Measurements from ENCODE around the gene FBXL19.

FBXL19 gene

DNA sequence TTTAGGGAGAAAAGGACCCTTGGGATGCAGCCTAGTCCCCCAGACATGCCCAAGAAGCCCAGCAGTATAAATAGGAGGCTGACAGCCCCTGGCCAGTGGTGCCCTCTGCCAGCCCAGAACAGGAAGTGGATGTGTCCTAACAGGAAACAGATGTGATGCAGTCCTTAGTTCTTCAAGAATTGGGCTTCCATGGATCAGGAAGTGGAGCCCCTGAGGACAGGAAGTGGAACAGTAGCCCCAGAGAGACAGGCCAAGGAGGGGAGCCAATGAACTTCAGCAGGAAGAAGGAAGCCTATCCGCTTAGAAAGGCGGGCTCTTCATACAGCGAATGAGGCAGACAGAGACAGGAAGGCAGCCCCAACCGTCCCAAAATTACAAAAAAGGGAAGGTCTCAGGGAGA lies 19.8 kb upstream of the FBXL19 start:
- no peaks in the 10 kb centered on the region for H3K36me3 ChIP-seq (ENCODE audit: control insufficient read depth in 2 of 2, insufficient read depth in 1 of 2, low read length in 2 of 2)
- CTCF ChIA-PET = interaction anchor here (2.1 to 3.8 kb wide), 2 partner anchors 14 to 59 kb away, joined by 8 to 66 read pairs; no protein-coding TSS in a partner anchor
- no peaks in the 10 kb centered on the region for H3K4me1 ChIP-seq (ENCODE audit: control insufficient read depth, insufficient read depth, low read length)
- H3K27ac ChIP-seq (ENCODE audit: extremely low read depth, low read depth, low read length) = no peak overlapping the region
- no peak overlapping the region for H3K4me3 ChIP-seq (ENCODE audit: low read depth, low read length)
- no peaks in the 10 kb centered on the region for H3K9me3 ChIP-seq (ENCODE audit: control insufficient read depth, insufficient read depth, low read depth, low read length)
- POLR2A ChIA-PET = interaction anchor here (3.6 kb wide), 1 partner anchor 28 kb away, joined by 35 read pairs; no protein-coding TSS in a partner anchor
- TF ChIP-seq, protein P1, sequence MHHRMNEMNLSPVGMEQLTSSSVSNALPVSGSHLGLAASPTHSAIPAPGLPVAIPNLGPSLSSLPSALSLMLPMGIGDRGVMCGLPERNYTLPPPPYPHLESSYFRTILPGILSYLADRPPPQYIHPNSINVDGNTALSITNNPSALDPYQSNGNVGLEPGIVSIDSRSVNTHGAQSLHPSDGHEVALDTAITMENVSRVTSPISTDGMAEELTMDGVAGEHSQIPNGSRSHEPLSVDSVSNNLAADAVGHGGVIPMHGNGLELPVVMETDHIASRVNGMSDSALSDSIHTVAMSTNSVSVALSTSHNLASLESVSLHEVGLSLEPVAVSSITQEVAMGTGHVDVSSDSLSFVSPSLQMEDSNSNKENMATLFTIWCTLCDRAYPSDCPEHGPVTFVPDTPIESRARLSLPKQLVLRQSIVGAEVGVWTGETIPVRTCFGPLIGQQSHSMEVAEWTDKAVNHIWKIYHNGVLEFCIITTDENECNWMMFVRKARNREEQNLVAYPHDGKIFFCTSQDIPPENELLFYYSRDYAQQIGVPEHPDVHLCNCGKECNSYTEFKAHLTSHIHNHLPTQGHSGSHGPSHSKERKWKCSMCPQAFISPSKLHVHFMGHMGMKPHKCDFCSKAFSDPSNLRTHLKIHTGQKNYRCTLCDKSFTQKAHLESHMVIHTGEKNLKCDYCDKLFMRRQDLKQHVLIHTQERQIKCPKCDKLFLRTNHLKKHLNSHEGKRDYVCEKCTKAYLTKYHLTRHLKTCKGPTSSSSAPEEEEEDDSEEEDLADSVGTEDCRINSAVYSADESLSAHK (tag by site-specific recombination; IDR thresholded peaks at IDR 0.05) = no peak
- TF ChIP-seq SALL2 (tag by site-specific recombination; IDR thresholded peaks at IDR 0.05; ENCODE audit: borderline replicate concordance) (no peak), ZNF266 (tag by site-specific recombination; IDR thresholded peaks at IDR 0.05; ENCODE audit: low read depth) (no peak), ZBTB8A (tag by site-specific recombination; IDR thresholded peaks at IDR 0.05) (peak; percentile 48; the same call in 1 of the 2 replicates), KLF1 (tag by site-specific recombination; IDR thresholded peaks at IDR 0.05) (no peak), ZNF2 (tag by site-specific recombination; IDR thresholded peaks at IDR 0.05) (no peak), ZNF19 (tag by site-specific recombination; IDR thresholded peaks at IDR 0.05; ENCODE audit: low read depth) (no peak), ZNF112 (tag by site-specific recombination; IDR thresholded peaks at IDR 0.05) (no peak), EGR2 (tag by site-specific recombination; IDR thresholded peaks at IDR 0.05; ENCODE audit: low read depth) (no peak), SETDB1 (IDR thresholded peaks at IDR 0.05; ENCODE audit: insufficient read length, low read length) (no peak), ZNF239 (tag by site-specific recombination; IDR thresholded peaks at IDR 0.05) (no peak), KLF10 (tag by site-specific recombination; IDR thresholded peaks at IDR 0.05) (no peak), ZSCAN30 (tag by site-specific recombination; IDR thresholded peaks at IDR 0.05) (no peak), ZNF510 (tag by site-specific recombination; IDR thresholded peaks at IDR 0.05; ENCODE audit: insufficient replicate concordance) (no peak), GLI2 (tag by site-specific recombination; IDR thresholded peaks at IDR 0.05; ENCODE audit: borderline replicate concordance, low read depth) (no peak)
- TF ChIP-seq, protein P2, sequence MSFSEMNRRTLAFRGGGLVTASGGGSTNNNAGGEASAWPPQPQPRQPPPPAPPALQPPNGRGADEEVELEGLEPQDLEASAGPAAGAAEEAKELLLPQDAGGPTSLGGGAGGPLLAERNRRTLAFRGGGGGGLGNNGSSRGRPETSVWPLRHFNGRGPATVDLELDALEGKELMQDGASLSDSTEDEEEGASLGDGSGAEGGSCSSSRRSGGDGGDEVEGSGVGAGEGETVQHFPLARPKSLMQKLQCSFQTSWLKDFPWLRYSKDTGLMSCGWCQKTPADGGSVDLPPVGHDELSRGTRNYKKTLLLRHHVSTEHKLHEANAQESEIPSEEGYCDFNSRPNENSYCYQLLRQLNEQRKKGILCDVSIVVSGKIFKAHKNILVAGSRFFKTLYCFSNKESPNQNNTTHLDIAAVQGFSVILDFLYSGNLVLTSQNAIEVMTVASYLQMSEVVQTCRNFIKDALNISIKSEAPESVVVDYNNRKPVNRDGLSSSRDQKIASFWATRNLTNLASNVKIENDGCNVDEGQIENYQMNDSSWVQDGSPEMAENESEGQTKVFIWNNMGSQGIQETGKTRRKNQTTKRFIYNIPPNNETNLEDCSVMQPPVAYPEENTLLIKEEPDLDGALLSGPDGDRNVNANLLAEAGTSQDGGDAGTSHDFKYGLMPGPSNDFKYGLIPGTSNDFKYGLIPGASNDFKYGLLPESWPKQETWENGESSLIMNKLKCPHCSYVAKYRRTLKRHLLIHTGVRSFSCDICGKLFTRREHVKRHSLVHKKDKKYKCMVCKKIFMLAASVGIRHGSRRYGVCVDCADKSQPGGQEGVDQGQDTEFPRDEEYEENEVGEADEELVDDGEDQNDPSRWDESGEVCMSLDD (tag by site-specific recombination; IDR thresholded peaks at IDR 0.05) = no peak
- TF ChIP-seq, protein P3, sequence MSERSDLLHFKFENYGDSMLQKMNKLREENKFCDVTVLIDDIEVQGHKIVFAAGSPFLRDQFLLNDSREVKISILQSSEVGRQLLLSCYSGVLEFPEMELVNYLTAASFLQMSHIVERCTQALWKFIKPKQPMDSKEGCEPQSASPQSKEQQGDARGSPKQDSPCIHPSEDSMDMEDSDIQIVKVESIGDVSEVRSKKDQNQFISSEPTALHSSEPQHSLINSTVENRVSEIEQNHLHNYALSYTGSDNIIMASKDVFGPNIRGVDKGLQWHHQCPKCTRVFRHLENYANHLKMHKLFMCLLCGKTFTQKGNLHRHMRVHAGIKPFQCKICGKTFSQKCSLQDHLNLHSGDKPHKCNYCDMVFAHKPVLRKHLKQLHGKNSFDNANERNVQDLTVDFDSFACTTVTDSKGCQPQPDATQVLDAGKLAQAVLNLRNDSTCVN (tag by site-specific recombination; optimal IDR thresholded peaks at IDR 0.05) = no peak
- TF ChIP-seq, protein P4, sequence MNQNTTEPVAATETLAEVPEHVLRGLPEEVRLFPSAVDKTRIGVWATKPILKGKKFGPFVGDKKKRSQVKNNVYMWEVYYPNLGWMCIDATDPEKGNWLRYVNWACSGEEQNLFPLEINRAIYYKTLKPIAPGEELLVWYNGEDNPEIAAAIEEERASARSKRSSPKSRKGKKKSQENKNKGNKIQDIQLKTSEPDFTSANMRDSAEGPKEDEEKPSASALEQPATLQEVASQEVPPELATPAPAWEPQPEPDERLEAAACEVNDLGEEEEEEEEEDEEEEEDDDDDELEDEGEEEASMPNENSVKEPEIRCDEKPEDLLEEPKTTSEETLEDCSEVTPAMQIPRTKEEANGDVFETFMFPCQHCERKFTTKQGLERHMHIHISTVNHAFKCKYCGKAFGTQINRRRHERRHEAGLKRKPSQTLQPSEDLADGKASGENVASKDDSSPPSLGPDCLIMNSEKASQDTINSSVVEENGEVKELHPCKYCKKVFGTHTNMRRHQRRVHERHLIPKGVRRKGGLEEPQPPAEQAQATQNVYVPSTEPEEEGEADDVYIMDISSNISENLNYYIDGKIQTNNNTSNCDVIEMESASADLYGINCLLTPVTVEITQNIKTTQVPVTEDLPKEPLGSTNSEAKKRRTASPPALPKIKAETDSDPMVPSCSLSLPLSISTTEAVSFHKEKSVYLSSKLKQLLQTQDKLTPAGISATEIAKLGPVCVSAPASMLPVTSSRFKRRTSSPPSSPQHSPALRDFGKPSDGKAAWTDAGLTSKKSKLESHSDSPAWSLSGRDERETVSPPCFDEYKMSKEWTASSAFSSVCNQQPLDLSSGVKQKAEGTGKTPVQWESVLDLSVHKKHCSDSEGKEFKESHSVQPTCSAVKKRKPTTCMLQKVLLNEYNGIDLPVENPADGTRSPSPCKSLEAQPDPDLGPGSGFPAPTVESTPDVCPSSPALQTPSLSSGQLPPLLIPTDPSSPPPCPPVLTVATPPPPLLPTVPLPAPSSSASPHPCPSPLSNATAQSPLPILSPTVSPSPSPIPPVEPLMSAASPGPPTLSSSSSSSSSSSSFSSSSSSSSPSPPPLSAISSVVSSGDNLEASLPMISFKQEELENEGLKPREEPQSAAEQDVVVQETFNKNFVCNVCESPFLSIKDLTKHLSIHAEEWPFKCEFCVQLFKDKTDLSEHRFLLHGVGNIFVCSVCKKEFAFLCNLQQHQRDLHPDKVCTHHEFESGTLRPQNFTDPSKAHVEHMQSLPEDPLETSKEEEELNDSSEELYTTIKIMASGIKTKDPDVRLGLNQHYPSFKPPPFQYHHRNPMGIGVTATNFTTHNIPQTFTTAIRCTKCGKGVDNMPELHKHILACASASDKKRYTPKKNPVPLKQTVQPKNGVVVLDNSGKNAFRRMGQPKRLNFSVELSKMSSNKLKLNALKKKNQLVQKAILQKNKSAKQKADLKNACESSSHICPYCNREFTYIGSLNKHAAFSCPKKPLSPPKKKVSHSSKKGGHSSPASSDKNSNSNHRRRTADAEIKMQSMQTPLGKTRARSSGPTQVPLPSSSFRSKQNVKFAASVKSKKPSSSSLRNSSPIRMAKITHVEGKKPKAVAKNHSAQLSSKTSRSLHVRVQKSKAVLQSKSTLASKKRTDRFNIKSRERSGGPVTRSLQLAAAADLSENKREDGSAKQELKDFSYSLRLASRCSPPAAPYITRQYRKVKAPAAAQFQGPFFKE (tag by site-specific recombination; IDR thresholded peaks at IDR 0.05; ENCODE audit: borderline replicate concordance) = no peak
- TF ChIP-seq, protein P5, sequence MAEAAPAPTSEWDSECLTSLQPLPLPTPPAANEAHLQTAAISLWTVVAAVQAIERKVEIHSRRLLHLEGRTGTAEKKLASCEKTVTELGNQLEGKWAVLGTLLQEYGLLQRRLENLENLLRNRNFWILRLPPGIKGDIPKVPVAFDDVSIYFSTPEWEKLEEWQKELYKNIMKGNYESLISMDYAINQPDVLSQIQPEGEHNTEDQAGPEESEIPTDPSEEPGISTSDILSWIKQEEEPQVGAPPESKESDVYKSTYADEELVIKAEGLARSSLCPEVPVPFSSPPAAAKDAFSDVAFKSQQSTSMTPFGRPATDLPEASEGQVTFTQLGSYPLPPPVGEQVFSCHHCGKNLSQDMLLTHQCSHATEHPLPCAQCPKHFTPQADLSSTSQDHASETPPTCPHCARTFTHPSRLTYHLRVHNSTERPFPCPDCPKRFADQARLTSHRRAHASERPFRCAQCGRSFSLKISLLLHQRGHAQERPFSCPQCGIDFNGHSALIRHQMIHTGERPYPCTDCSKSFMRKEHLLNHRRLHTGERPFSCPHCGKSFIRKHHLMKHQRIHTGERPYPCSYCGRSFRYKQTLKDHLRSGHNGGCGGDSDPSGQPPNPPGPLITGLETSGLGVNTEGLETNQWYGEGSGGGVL (tag by site-specific recombination; IDR thresholded peaks at IDR 0.05) = no peak
- TF ChIP-seq, protein P6, sequence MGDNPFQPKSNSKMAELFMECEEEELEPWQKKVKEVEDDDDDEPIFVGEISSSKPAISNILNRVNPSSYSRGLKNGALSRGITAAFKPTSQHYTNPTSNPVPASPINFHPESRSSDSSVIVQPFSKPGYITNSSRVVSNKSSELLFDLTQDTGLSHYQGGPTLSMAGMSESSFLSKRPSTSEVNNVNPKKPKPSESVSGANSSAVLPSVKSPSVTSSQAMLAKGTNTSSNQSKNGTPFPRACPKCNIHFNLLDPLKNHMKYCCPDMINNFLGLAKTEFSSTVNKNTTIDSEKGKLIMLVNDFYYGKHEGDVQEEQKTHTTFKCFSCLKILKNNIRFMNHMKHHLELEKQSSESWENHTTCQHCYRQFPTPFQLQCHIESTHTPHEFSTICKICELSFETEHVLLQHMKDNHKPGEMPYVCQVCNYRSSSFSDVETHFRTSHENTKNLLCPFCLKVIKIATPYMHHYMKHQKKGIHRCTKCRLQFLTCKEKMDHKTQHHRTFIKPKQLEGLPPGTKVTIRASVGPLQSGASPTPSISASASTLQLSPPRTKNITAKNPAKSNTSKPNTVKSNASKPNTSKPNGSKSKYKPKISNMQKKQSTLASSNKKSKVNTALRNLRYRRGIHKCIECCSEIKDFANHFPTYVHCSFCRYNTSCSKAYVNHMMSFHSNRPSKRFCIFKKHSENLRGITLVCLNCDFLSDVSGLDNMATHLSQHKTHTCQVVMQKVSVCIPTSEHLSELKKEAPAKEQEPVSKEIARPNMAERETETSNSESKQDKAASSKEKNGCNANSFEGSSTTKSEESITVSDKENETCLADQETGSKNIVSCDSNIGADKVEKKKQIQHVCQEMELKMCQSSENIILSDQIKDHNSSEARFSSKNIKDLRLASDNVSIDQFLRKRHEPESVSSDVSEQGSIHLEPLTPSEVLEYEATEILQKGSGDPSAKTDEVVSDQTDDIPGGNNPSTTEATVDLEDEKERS (tag by site-specific recombination; IDR thresholded peaks at IDR 0.05) = no peak
